Transverse colon (tissue), 4 donors: ENCODE results near the gene SPIRE1.

Source experiments
- EP300 ChIP-seq: sonication (generic); formaldehyde crosslinking; IDR thresholded peaks from one replicate; pipeline ENCODE4 v1.6.1; 2017; ENCODE audit warnings: antibody characterized with exemption, low read depth
- POLR2A ChIP-seq: fragments of 450-650 bp; IDR thresholded peaks from one replicate; pipeline ENCODE4 v1.6.1; 2016; ENCODE audit warnings: antibody characterized with exemption, mild to moderate bottlenecking, moderate library complexity
- POLR2AphosphoS5 ChIP-seq, 3 donors: sonication (generic); formaldehyde crosslinking; IDR thresholded peaks; one replicate each; pipeline ENCODE4 v1.6.1; 2016; ENCODE audit warnings: antibody characterized with exemption in 3 of 3
- TF ChIP-seq, protein P1 (sequence below), 5 experiments: fragments of 200-600 bp in 3 of 5; fragments of 450-650 bp in 2 of 5; sonication (generic) in 3 of 5; IDR thresholded peaks; 1 replicate in 2 of 5; 2 replicates in 3 of 5; pipeline ENCODE4 v1.5.1; 2016 to 2017; ENCODE audit warnings: antibody characterized with exemption in 5 of 5, inconsistent platforms in 3 of 5, mild to moderate bottlenecking in 2 of 5, moderate library complexity in 1 of 5

- TF ChIP-seq, protein P1, sequence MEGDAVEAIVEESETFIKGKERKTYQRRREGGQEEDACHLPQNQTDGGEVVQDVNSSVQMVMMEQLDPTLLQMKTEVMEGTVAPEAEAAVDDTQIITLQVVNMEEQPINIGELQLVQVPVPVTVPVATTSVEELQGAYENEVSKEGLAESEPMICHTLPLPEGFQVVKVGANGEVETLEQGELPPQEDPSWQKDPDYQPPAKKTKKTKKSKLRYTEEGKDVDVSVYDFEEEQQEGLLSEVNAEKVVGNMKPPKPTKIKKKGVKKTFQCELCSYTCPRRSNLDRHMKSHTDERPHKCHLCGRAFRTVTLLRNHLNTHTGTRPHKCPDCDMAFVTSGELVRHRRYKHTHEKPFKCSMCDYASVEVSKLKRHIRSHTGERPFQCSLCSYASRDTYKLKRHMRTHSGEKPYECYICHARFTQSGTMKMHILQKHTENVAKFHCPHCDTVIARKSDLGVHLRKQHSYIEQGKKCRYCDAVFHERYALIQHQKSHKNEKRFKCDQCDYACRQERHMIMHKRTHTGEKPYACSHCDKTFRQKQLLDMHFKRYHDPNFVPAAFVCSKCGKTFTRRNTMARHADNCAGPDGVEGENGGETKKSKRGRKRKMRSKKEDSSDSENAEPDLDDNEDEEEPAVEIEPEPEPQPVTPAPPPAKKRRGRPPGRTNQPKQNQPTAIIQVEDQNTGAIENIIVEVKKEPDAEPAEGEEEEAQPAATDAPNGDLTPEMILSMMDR (IDR thresholded peaks at IDR 0.05) = no peak
- TF ChIP-seq EP300 (no peak), POLR2A (no peak), POLR2AphosphoS5 (IDR thresholded peaks at IDR 0.05) (no peak)
These were observed 246.5 kb downstream of the SPIRE1 start for GRCh38 chr18:12411456-12411855.
